OCI-LY1 (cell line): ENCODE measurements around the gene PPP1R14C.

ENCODE experiments used
- CTCF ChIP-seq: fragments of 200-600 bp; sonication (generic), shearing (Covaris generic); IDR thresholded peaks from 2 replicates; pipeline ENCODE4 v1.5.1; 2017; ENCODE audit warnings: mild to moderate bottlenecking, antibody characterized with exemption, low read length, moderate library complexity, mixed read lengths
- EZH2 ChIP-seq: fragments of 200-600 bp; sonication (generic), shearing (Covaris generic); IDR thresholded peaks from 2 replicates; pipeline ENCODE4 v1.8.0; 2017; ENCODE audit warnings: borderline replicate concordance, mixed run types, mild to moderate bottlenecking, antibody characterized with exemption, low read length, moderate library complexity, mixed read lengths

- TF ChIP-seq CTCF (no peak), EZH2 (no peak)
These were observed 30.1 kb downstream of the PPP1R14C start for GRCh38 chr6:150172929-150173328.
